ENCODE measurements around the gene CSRP2.

Gene CSRP2

DNA sequence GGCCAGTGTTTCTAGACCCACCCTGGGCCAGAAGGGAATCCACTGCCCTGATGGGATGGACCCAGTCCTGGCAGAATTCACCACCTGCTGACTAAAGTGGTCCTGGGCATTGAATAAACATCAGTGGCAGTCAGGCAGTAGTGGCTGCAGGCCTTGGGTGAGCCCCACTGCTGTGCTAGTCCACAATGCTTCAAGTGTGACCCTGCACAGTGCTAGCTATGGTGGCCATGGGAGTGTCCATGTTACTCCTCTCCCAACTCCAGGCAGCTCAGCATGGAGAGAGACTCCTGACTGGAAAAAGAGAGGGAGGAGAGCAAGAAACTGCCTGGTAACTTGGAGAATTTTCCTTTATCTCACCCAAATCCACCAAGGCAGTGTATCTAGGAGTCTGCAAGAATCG lies 17.5 kb upstream of the CSRP2 start:
- in situ Hi-C loops (cut with MboI; ENCODE audit: low sequenced_read_pairs), result no loop called here

DNA sequence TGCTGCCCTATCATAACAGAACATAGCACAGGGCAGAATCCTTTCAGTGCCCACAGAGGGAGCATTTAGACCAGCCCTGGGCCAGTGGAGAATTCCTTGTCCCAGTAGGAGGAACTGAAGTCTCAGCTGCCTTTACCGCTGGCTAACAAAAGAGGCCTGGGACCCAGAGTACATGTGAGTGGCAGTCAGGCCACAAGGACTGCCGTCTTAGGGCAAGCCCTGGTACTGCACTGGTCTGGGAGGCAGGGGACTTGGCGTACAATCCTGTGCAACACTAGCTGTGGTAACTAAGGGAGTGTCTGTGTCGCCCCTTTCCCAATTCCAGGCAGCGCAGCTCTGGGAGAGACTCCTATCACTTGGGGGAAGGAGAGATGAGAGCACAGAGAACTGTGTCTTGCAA lies 17.0 kb upstream of the CSRP2 start:
- in situ Hi-C loops (cut with MboI; ENCODE audit: low sequenced_read_pairs), result no loop called here

- in situ Hi-C loops (cut with MboI; ENCODE audit: low sequenced_read_pairs), result no loop called here
These were observed 12.8 kb upstream of the CSRP2 start for GRCh38 chr12:76891609-76892008.

DNA sequence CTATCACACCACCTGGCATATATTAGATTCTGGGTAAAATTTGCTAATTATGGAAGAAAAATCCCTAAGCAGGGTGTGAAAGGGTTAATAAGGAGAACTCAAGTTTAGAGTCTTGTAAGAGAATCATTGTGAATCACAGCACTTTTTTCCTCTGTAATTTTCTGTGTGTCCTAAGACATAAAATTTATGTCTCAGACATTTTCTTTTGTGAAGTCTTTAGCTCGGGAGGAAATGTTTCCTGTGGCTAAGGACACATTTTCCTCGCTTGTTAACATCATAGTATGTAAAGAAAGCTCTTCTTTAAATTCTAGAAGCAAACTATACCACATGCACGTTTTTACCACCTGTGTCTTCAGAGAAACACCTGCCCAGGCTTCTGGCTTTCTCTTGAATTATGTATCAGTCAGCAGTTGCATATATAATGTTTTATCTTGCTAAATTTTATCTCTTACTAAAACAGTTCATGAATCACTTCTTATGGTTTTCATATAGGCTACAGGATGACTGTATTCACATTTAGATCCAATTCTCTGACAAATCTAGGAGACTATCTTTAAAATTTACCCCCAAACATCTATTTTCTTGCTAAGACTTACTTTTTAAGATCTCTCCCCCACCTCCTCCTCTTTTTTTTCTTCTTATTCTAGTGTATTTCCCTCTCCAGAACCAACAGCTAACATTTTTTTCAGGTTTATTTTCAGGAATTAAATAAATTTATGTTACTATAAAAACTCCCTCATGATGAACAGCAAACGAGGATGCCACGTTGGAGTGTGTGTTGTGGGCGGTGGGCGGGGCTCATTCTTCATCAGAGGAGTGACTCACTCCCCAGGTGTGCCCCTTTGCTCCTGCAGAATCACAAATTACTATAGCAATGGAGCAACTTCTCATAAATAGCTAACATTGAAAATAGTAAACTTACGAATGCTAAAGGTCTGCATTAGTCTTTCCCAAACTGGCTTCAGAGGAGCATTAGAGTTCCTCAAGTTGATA lies 11.6 kb upstream of the CSRP2 start:
- in situ Hi-C loops (cut with MboI; ENCODE audit: low sequenced_read_pairs), result no loop called here

DNA sequence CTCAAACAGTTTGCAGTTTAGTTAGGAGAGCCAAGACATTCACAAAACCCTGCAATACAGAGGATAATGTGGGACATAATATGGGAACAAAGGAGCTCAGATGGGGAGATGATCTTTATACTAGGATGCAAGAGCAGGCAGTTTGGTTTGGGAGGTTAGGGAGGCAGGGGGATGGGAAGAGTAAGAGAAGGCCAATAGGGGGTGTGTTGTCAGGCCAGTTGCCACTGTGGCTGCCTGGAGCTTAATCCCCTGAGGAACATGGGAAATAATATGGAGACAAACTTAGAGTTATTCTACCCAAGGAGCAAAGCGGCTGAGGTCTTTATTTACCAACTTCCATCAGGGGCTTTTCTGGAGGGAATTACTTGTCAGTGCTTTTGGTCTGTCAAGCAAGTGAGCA lies 10.0 kb upstream of the CSRP2 start:
- in situ Hi-C loops (cut with MboI; ENCODE audit: low sequenced_read_pairs), result no loop called here

GRCh38 chr12:76883811-76884210 lies 5.0 kb upstream of the CSRP2 start:
- in situ Hi-C loops (cut with MboI; ENCODE audit: low sequenced_read_pairs), result no loop called here

- in situ Hi-C loops (cut with MboI; ENCODE audit: low sequenced_read_pairs), result no loop called here
These were observed 4.3 kb upstream of the CSRP2 start for GRCh38 chr12:76883151-76883550.

DNA sequence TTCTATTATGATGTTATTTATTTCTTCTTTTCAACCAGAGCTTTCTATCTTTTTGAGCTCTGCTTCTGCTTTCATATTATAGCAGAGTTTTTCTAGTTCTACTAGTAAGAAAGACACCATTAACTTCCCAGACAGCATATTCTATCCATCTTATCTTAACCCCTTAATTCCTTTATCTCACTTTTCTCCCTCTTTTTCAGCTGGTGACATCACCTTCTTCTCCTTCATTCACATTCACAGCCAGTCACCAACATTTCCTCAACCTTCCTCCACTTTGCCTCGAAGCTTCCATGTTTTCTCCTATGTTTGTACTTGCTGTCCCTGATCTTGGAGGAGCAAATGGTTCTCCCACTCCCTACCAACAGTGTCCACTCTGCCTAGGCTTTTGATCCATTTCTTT lies 3.5 kb upstream of the CSRP2 start:
- in situ Hi-C loops (cut with MboI; ENCODE audit: low sequenced_read_pairs), result no loop called here

DNA sequence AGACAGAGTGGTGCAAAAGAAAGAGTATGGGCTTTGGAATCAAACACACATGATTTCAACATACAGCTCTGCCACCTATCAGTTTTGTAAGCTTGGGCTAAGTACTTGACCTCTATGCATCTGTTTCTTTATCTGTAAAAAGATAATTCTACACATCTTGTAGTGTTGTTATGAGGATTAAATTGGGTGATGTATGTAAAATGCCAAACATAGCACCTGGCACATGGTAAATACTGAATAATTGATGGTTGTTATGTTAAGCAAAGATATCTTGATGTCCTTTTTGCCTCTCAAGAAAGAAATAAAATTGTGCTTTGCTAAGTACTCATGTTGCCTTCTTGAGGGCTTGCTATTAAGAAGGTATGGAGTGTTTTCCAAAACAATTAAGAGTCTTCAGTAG lies 2.3 kb upstream of the CSRP2 start:
- in situ Hi-C loops (cut with MboI; ENCODE audit: low sequenced_read_pairs), result no loop called here

DNA sequence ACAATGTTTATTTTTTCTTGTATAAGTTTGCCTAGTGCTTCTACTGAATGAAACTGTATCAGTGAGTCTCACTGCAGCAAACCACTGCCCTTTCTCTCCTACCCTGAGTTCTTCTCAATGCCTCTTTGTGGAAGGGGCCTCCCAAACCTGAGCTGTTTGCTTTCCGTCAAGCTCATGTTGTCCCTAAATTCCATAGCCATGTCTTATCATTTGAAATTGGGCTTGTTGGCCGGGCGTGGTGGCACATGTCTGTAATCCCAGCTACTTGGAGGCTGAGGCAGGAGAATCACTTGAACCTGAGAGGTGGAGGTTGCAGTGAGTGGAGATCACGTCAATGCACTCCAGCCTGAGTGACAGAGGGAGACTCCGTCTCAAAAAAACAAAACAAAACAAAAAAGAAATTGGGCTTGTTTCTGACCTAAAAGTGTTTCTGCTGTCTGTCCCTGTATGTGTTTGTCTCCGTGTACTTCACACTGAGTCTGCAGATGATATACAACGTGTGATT lies 1.8 kb upstream of the CSRP2 start:
- in situ Hi-C loops (cut with MboI; ENCODE audit: low sequenced_read_pairs), result no loop called here

DNA sequence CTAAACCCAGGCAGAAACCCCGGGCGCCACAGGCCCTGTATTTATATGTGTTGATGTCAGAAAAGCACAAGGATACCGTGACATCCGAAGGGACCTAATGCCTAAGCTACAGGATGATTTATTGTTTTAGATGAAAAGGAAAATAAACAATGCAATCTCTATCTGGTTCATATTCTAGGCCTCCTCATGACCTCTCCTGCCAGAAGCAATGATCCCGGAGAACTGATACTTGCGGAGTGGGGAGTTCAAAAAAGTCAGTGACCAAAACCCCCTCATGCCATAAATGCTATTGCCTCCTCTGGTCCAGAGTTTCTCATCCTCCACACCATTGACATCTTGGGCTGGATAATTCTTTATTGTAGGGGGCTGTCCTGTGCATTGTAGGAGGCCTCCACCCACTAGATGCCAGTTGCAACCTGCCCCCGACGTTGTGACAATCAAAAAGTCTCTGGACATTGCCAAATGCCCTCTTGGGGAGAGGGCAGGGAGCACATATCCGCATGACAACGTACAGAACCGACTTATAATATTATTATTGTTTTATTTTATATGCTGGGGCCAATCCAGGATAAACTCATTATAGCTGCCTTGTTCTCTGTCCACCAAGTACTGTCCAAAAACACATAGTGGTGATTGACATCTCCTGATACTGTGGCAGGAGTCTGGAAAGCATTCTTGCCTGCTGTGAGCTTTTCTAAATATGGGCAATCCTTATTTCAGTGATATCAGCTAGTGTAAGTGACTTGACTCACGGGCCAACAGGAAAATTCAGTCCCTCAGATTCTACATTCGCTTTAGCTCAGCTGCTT lies 1.1 kb upstream of the CSRP2 start:
- in situ Hi-C loops (cut with MboI; ENCODE audit: low sequenced_read_pairs), result no loop called here

- in situ Hi-C loops (cut with MboI; ENCODE audit: low sequenced_read_pairs), result no loop called here
These were observed 520 bp downstream of the CSRP2 start for GRCh38 chr12:76878099-76878898.

DNA sequence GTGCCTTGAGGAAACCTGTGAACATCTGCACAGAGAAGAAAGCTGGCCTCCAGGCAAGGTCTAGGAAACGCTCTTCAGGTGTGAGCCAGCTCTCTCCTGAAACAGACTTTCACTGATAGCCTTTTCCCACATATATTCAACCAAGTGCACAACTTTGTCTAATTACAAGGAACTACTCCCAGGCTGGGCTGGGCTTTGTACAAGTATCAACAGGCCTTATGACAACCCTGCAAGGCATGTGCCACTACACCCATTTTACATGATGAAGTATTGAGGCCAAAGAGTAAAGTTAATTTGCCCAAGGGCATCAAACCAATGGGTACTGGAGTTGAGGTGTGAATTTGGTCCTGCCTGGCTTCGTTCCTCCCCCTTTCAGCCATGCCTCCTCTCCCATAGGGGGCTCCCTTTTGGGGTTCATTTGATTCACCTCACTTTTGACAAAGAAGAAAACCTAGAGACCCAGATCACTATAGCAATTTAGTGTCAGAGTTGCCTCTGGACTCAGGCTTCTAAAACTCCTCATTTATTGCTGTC lies 2.1 kb downstream of the CSRP2 start:
- in situ Hi-C loops (cut with MboI; ENCODE audit: low sequenced_read_pairs), result no loop called here

DNA sequence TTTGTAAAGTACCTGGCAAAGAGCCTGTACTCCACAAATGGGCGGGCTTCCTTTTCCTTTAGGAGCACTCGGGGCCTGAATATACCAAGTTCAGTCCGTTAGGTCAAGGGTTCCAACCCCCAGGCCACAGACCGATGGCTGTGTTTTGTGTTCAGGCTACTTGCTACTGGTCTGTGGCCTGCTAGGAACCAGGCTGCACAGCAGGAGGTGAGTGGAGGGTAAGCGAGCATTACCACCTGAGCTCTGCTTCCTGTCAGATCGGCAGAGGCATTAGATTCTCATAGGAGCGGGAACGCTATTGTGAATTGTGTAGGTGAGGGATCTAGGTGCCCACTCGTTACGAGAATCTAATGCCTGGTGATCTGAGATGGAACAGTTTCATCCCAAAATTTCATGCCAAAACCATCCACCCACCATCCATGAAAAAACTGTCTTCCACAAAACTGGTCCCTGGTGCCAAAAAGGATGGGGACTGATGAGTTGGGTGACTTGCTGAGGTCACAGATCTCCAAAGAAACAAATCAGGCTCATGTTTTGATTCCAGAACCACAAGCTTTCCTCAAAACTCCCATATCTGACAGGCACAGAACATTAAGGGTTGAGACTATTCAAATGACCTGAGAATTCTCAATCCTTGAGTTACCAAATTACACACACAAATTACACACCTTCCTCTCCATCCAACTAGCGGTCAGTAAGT lies 4.2 kb downstream of the CSRP2 start:
- in situ Hi-C loops (cut with MboI; ENCODE audit: low sequenced_read_pairs), result no loop called here

- in situ Hi-C loops (cut with MboI; ENCODE audit: low sequenced_read_pairs), result no loop called here
These were observed 4.8 kb downstream of the CSRP2 start for GRCh38 chr12:76874027-76874426.

DNA sequence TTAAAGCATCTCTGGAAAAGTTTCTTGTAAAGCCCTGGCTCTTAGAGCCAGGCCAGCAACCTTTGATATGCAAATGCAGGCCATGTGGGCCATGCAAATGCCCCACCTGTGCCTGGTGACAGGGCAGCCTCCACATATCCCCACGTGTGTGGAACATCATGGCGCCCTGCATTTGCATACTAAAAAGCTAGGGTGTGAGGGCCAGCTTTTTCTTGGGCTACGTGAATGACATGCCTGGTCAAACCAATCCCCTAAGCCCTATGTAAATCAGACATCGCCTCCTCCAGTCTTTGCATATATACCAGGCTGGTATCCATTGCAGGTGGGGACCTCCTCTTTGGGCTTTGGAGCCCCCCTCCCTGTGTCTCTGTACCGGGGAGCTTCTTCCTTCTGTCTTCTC lies 6.4 kb downstream of the CSRP2 start:
- in situ Hi-C loops (cut with MboI; ENCODE audit: low sequenced_read_pairs), result no loop called here

- in situ Hi-C loops (cut with MboI; ENCODE audit: low sequenced_read_pairs), result no loop called here
These were observed 7.1 kb downstream of the CSRP2 start for GRCh38 chr12:76871742-76872141.

GRCh38 chr12:76871082-76871481 lies 7.7 kb downstream of the CSRP2 start:
- in situ Hi-C loops (cut with MboI; ENCODE audit: low sequenced_read_pairs), result no loop called here

- in situ Hi-C loops (cut with MboI; ENCODE audit: low sequenced_read_pairs), result no loop called here
These were observed 12.1 kb downstream of the CSRP2 start for GRCh38 chr12:76866726-76867125.

GRCh38 chr12:76866151-76866567 lies 12.7 kb downstream of the CSRP2 start:
- in situ Hi-C loops (cut with MboI; ENCODE audit: low sequenced_read_pairs), result no loop called here

Measured in HL-60/S4 (cell line).